Erythroblast (primary cell): ENCODE results near the gene CCDC110.

Experiments used
- GATA1 ChIP-seq: IDR thresholded peaks from 2 replicates; pipeline ENCODE4 v1.6.1; 2011; ENCODE audit warnings: low read depth, mild to moderate bottlenecking, control low read depth, low read length, moderate library complexity
- POLR2A ChIP-seq: IDR thresholded peaks from 2 replicates; pipeline ENCODE4 v1.6.1; 2011; ENCODE audit warnings: mild to moderate bottlenecking, low read length

GRCh38 chr4:185405296-185405999 lies 66.1 kb downstream of the CCDC110 start:
- no peak for TF ChIP-seq POLR2A
- TF ChIP-seq GATA1: no peak
